ENCODE measurements around the gene LRRC74B. TPM values are rescaled to one million over a fixed set of nuclear protein-coding genes. Genes with fewer than 3 reads are reported as not detected.

The LRRC74B gene
- total RNA-seq, 1 experiment from 2014 or later: not detected

DNA sequence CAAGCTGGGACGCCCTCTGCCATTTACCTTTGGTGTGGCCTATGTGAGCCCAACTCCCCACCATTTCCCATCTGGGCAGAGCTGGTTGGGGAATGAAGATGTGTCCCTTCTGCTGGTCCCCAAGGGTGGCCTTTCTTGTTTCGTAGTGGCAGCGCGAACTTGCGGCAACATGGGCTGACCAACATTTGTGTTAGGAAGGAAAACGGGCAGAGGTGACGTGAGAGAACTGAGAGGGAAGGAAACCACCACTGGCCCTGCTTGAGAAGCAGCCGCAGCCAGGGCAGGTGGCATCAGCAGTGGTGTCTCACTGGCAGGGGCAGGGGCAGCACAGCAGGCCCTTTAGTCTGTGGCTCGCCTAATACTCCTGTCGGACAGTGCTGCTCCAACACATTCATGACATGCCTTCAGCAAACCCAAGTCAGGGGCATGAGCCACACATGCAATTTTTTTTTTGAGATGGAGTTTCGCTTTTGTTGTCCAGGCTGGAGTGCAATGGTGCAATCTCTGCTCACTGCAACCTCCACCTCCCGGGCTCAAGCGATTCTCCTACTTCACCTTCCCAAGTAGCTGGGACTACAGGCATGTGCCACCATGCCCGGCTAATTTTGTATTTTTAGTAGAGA lies 29.9 kb downstream of the LRRC74B start:
- TF ChIP-seq EZH2 (IDR thresholded peaks at IDR 0.05; ENCODE audit: low read depth): no peak
- TF ChIP-seq, protein P1, sequence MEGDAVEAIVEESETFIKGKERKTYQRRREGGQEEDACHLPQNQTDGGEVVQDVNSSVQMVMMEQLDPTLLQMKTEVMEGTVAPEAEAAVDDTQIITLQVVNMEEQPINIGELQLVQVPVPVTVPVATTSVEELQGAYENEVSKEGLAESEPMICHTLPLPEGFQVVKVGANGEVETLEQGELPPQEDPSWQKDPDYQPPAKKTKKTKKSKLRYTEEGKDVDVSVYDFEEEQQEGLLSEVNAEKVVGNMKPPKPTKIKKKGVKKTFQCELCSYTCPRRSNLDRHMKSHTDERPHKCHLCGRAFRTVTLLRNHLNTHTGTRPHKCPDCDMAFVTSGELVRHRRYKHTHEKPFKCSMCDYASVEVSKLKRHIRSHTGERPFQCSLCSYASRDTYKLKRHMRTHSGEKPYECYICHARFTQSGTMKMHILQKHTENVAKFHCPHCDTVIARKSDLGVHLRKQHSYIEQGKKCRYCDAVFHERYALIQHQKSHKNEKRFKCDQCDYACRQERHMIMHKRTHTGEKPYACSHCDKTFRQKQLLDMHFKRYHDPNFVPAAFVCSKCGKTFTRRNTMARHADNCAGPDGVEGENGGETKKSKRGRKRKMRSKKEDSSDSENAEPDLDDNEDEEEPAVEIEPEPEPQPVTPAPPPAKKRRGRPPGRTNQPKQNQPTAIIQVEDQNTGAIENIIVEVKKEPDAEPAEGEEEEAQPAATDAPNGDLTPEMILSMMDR (conservative IDR thresholded peaks at IDR 0.05): no peak
- CTCF ChIA-PET: no interaction called here

GRCh38 chr22:21076912-21077625 lies 31.3 kb downstream of the LRRC74B start:
- DNase-seq: no peak
- H3K9me2 ChIP-seq (ENCODE audit: insufficient read depth): no peaks in the 10 kb centered on the region
- peaks cover 4% of the 10 kb centered on the region; the same call in 1 of the 2 replicates for H3F3A ChIP-seq (ENCODE audit: insufficient read depth, low read depth)
- H3K4me2 ChIP-seq: no peak overlapping the region
- no peak overlapping the region for H3K27ac ChIP-seq
- BruUV-seq (replicated peaks): no TSS peak
- no peak for TF ChIP-seq EZH2 (IDR thresholded peaks at IDR 0.05; ENCODE audit: low read depth)
- TF ChIP-seq, protein P1 (conservative IDR thresholded peaks at IDR 0.05): no peak
- H2AFZ ChIP-seq: no peak overlapping the region
- no peaks in the 10 kb centered on the region for H3K79me2 ChIP-seq (ENCODE audit: low read depth)
- H3K4me1 ChIP-seq (replicated peaks; ENCODE audit: insufficient read depth): no peaks in the 10 kb centered on the region; the same call in 1 of the 2 replicates
- H3K36me3 ChIP-seq (ENCODE audit: low read depth): no peaks in the 10 kb centered on the region
- no peaks in the 10 kb centered on the region for H4K20me1 ChIP-seq (ENCODE audit: insufficient read depth)
- CTCF ChIA-PET: no interaction called here
- H3K27me3 ChIP-seq (ENCODE audit: insufficient read depth, low read depth): no peaks in the 10 kb centered on the region
- POLR2A ChIA-PET (ENCODE audit: unreplicated experiment): no interaction called here
- H3K9me3 ChIP-seq (ENCODE audit: insufficient read depth, low read depth): no peaks in the 10 kb centered on the region
- intact Hi-C loops (cut with micrococcal nuclease; ENCODE audit: unreplicated experiment): no loop called here
- no peak overlapping the region for H3K4me3 ChIP-seq

More for the DNA sequence above, 29.9 kb downstream of the LRRC74B start:
- peaks cover 4% of the 10 kb centered on the region; the same call in 1 of the 2 replicates for H3F3A ChIP-seq (ENCODE audit: insufficient read depth, low read depth)
- H4K20me1 ChIP-seq (ENCODE audit: insufficient read depth): no peaks in the 10 kb centered on the region
- no peaks in the 10 kb centered on the region for H3K36me3 ChIP-seq (ENCODE audit: low read depth)
- no TSS peak for BruUV-seq (replicated peaks)
- no peak for DNase-seq
- no peak overlapping the region for H3K4me3 ChIP-seq
- H3K27me3 ChIP-seq (ENCODE audit: insufficient read depth, low read depth): no peaks in the 10 kb centered on the region
- H3K9me3 ChIP-seq (ENCODE audit: insufficient read depth, low read depth): no peaks in the 10 kb centered on the region
- H3K4me2 ChIP-seq: no peak overlapping the region
- no peak overlapping the region for H3K27ac ChIP-seq
- intact Hi-C loops (cut with micrococcal nuclease; ENCODE audit: unreplicated experiment): no loop called here
- no peaks in the 10 kb centered on the region for H3K9me2 ChIP-seq (ENCODE audit: insufficient read depth)
- H3K4me1 ChIP-seq (replicated peaks; ENCODE audit: insufficient read depth): no peaks in the 10 kb centered on the region; the same call in 1 of the 2 replicates
- no peaks in the 10 kb centered on the region for H3K79me2 ChIP-seq (ENCODE audit: low read depth)
- no peak overlapping the region for H2AFZ ChIP-seq
- POLR2A ChIA-PET (ENCODE audit: unreplicated experiment): no interaction called here

GRCh38 chr22:21077884-21078508 lies 32.2 kb downstream of the LRRC74B start:
- no peaks in the 10 kb centered on the region for H3K79me2 ChIP-seq (ENCODE audit: low read depth)
- no peaks in the 10 kb centered on the region; the same call in 1 of the 2 replicates for H3K4me1 ChIP-seq (replicated peaks; ENCODE audit: insufficient read depth)
- no peak overlapping the region for H2AFZ ChIP-seq
- H3K27me3 ChIP-seq (ENCODE audit: insufficient read depth, low read depth): no peaks in the 10 kb centered on the region
- DNase-seq: no peak
- no peaks in the 10 kb centered on the region for H3K9me2 ChIP-seq (ENCODE audit: insufficient read depth)
- POLR2A ChIA-PET (ENCODE audit: unreplicated experiment): no interaction called here
- H3K27ac ChIP-seq: no peak overlapping the region
- intact Hi-C loops (cut with micrococcal nuclease; ENCODE audit: unreplicated experiment): no loop called here
- H3K4me3 ChIP-seq: no peak overlapping the region
- TF ChIP-seq EZH2 (IDR thresholded peaks at IDR 0.05; ENCODE audit: low read depth): no peak
- TF ChIP-seq, protein P1 (conservative IDR thresholded peaks at IDR 0.05): no peak
- H4K20me1 ChIP-seq (ENCODE audit: insufficient read depth): no peaks in the 10 kb centered on the region
- no TSS peak for BruUV-seq (replicated peaks)
- H3K36me3 ChIP-seq (ENCODE audit: low read depth): no peaks in the 10 kb centered on the region
- no peak overlapping the region for H3K4me2 ChIP-seq
- H3K9me3 ChIP-seq (ENCODE audit: insufficient read depth, low read depth): no peaks in the 10 kb centered on the region
- peaks cover 4% of the 10 kb centered on the region; the same call in 1 of the 2 replicates for H3F3A ChIP-seq (ENCODE audit: insufficient read depth, low read depth)
- CTCF ChIA-PET: no interaction called here

Measured in PC-9 (cell line).